ENCODE measurements around the gene PP2D1.
A peak's percentile ranks its signal among the peaks of the same experiment; 100 is the strongest.
"Not testable (repeated sequence)": the region's sequence is repeated elsewhere in the genome, so short reads cannot be mapped to it uniquely, and the experiment has no call there.

PP2D1 gene

DNA sequence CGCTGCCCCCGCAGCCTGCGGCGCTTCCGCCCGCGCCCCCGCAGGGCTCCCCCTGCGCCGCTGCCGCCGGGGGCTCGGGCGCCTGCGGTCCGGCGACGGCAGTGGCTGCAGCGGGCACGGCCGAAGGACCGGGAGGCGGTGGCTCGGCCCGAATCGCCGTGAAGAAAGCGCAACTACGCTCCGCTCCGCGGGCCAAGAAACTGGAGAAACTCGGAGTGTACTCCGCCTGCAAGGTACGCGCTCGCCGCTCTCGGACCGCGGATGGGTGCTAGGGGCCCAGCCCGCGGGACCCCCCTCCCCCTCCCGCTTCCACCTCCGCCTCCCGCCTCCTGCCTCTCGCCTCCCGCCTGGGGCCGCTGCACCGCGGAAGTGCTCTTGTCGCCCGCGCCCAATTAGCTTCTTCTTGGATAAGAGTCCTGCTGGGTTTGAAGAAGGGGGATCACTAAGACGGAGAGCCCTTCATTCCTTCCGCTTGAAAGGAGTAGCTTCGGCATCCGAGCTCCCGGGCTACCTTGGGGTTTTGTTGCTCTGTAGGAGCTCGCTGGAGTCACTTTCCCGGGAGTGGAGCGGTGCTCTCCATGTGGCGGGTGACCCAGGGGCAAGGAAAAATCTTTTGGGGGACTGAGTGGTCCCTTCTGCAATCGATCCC is 28.6 kb upstream of the PP2D1 start:
- peak; percentile 54 for DNase-seq (ENCODE audit: low spot score)

DNA sequence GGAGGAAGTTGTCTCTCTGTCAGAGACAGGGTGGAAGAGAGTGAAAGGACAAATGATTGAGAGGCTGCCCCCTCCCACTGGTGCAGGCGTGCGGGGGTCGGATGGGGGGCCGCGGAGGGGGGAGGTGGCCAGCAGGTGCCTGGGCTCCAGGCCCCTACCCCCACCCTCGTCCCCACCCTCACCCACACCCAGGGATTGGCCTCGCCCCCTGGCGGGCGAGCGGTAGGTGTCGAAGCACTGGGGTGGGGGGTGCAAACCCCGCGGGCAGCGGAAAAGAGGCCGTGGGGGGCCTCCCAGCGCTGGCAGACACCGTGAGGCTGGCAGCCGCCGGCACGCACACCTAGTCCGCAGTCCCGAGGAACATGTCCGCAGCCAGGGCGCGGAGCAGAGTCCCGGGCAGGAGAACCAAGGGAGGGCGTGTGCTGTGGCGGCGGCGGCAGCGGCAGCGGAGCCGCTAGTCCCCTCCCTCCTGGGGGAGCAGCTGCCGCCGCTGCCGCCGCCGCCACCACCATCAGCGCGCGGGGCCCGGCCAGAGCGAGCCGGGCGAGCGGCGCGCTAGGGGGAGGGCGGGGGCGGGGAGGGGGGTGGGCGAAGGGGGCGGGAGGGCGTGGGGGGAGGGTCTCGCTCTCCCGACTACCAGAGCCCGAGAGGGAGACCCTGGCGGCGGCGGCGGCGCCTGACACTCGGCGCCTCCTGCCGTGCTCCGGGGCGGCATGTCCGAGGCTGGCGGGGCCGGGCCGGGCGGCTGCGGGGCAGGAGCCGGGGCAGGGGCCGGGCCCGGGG is 27.9 kb upstream of the PP2D1 start, which contains the start of gene KAT2B:
TSS of gene KAT2B (plus strand) at position 682 of the 783 bp plus-strand sequence. CDS start at position 714, 32 bp downstream.
- DNase-seq (ENCODE audit: low spot score): peak; percentile 75

DNA sequence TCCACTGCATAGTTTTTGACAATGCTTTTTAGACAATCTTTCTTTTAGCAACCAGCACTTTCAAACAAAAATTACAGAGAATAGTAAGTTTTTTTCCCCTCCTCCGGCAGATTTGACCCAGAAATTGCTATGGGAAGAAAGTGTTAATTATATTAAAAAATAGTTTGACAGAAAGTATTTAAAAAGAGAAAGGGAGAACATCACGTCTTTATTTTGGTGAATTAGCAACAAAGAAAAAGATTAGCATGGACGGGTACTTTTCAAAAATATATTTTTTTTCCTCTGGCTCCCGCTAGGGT is 27.4 kb upstream of the PP2D1 start:
- no peak for DNase-seq (ENCODE audit: low spot score)

DNA sequence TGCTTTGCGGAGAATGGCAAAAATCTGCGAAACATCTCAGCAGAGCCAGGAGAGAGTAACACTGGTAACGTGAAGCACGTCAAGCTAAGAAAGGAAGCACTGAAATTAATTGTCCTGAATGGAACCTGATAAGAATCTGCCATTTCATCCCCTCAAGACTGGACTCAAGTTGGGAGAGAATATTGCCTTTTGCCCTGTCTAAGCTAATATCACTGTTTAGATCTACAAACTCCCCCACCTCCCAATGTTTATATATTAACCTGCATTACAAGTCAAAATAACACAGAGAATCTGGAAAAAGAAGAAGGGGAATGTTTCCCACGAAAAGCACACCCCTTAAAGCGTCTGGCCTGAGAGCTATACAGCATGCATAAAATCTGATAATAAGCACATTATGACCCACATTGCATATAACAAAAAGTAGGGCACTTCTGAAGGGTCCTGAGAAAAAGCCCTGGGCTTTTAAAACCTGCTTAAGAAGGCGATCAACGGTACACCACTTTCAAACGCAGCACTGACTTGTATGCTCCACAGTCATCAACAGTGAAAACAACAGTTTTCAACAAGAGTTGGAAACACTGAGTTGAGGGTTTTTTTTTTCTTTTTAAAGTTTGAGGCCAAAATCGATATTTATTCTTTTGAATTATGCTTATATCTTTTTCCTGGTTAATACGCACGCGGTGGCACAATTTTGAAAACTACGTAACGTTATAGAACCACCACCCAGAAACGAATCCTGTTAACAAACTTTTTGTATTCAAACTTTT is 26.8 kb upstream of the PP2D1 start:
- no peak for DNase-seq (ENCODE audit: low spot score)

DNA sequence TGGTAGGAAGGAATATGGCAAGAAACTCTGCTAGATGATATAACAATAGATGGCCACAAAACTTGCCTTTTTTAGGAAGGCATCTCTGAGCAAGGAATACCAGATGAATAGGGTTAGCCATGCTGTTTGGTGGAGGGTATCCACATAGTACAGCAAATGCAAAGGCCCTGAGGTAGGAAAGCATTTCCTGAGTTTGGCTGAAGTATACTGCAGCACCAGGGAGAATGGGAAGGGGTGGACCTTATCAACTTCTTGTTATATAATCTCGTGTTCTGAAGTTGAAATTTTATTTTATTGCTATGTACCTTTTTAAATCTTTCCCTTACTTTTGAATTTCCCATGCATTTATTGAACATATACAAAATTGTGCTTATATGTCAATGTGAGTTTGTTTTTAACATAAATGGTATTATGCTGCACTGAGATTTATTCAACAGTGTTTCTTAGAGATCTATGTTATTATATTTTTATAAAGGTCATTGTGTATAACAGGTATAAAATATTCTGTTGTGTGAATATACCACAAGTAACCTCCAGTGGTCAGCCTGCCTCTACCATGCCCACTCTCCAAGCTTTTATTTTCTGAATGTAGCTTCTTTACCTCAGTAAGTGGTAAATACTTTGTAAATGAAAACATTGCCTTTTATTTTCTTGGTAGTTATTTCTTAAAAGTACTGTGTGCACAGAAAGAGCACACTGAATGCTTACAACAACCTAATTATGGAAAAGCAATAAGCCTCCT is 25.4 kb upstream of the PP2D1 start:
- DNase-seq (ENCODE audit: low spot score): no peak

DNA sequence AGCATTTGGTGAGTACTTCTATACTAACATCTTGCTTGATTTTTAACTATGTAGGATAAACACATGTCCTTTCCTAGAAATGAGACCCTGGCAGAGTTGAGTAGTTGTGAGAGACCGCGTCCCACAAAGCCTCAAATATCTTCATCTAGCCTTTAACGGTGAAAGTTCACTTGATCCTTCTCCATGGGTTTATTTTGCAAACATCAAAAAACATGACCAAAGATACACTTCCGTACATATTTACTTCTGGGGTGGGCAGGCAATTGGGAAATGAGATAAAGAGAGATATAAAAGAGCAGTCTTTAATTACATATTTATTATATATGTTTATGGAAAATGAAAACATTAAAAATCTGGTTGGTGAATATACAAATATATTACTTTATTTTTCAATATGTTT is 23.0 kb upstream of the PP2D1 start:
- no peak for DNase-seq (ENCODE audit: low spot score)

DNA sequence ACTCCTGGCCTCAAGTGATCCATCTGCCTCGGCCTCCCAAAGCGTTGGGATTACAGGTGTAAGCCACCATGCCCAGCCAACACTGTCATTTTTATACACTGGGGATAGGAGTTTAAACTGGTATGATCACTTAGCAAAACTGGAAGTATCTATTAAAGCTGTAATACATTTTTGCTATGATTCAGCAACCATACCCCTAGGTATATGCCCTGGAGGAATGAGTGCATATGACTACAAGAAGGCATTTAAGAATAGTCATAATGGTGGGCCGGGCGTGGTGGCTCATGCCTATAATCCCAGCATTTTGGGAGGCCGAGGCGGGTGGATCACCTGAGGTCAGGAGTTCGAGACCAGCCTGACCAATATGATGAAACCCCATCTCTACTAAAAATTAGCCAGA is 19.9 kb upstream of the PP2D1 start:
- not testable (repeated sequence) for DNase-seq (ENCODE audit: low spot score)

DNA sequence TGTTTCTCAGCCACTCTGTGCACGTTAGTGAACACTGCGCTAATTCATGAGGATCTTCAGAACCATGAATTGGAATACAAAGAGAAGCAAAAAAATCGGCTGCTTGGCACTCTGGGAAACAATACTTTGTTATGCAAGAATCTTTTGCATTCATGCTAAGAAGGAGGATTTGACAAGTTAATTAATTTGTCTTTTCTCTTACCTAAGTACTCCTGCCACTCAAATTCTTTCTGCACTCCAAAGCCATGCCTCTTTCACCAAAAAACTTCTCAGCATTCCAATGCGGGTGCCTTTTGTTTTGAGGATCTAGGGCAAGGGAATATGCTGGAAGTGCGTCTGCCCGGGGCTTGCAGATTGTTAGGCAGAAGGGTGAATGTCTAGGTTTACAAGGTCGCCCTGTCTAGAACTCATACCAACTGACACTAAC is 16.9 kb upstream of the PP2D1 start:
- DNase-seq (ENCODE audit: low spot score): no peak

DNA sequence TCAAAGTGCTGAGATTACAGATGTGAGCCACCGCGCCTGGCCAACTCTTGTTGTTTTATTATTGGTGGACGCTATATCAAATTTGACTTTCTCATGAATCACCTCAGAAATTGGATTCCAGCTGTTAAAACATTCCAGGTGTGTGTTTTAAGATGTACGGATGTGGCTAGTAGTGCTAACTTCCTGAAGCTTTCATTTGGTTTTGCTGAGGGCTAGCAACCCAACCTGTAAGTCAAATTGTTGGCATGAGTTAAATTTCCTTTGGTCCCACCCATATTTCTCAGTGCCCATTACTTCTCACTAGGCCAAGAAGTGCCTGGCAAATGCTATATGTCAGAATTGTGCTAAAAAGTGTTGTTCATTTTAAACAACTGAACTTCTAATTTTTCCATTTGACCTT is 15.1 kb upstream of the PP2D1 start:
- no peak for DNase-seq (ENCODE audit: low spot score)

DNA sequence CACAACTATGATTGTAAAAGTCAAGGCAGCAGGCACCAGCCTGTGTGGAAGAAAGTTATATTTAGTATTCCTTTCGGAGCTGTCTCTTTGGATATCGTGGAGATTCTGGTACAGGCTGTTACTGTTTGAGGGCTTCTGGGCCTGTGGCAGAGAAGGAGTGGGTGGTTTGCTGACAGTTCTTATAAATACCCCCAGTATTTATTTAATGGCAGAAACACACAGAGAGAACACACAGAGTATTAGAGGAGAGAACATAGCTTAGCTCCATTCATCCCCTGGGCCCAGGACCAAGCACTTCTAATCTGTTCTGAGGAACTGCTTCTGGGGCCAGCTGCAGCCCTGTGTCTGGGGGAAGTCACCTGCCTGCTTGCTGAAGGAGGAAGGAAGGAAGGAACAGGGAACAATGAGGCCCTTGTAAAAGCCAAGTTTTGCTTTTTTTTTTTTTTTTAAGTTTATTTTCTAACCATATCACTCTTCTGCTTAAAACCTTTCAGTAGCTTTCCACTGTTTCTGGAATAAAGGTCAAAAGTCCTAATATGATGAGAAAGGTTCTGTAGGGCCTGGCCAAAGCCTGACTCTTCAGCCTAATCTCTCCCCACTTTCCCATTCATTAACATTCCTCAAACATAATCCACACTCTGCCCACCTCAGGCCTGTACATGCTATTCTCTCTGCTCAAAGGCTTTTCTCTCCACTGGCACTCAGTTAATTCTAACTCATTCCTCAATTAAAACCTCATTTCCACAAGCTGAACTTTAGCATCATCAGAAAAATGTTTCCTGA is 11.8 kb upstream of the PP2D1 start:
- DNase-seq (ENCODE audit: low spot score): no peak

DNA sequence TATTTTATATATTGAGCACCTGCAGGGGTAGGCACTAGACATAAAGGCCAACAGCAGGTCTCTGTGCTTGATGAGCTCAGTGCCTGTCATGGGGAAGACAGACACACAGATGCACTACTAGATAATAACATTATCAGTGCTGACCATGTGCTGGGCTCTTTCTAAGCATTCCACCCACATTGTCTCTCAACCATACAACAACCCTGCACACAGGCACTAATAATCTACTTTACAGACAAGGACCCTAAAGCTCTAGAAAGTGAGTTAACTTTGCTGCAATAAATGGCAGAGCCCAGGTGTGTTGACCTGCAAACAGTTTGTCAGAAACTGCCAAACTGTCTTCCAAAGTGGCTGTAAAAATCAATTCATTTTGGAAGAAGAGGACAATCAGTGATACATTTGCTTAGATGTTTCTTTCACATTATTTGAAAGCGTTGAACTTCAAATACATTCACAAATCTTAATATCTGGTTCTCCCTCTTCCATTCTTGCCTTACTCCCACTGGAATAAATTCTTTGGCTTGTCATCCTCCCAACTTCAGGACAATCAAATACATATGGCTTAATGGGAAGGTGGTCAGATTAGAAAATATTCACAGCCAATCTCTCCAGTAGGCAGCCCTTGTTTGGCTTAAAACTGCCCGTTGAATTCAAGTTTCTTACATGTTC is 11.0 kb upstream of the PP2D1 start:
- DNase-seq (ENCODE audit: low spot score): no peak

DNA sequence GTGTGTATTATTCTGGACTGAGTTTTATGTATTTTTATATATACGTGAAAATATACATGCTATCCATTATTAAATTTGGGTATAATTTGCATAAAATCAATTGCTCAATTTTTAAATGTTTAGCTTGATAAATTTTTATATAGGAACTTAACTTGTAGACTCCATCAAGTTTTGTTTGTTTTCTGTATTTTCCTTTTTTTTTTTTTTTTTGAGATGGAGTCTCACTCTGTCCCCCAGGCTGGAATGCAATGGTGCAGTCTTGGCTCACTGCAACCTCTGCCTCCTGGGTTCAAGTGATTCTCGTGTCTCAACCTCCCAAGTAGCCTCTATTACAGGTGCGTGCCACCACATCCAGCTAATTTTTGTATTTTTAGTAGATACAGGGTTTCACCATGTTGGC is 4.0 kb upstream of the PP2D1 start:
- DNase-seq (ENCODE audit: low spot score): not testable (repeated sequence)

DNA sequence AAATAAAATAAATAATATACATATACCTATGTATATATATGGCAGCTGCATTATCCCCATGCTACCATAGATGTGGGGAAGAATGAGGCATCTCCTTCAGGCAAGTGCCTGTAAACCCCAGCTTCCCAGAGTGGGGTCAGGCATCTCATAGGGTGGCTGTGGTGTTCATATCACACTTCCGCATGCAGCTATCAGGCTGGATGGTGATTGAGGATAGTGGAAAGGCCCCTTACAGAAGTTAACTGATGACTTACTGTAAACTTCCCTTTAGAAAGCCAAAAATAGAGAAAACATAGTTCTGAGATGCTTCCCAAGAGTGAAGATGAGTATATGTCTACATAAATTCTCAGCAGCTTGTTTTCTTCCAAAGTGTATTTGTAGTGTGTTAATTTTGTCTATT is 3.5 kb upstream of the PP2D1 start:
- DNase-seq (ENCODE audit: low spot score): no peak

DNA sequence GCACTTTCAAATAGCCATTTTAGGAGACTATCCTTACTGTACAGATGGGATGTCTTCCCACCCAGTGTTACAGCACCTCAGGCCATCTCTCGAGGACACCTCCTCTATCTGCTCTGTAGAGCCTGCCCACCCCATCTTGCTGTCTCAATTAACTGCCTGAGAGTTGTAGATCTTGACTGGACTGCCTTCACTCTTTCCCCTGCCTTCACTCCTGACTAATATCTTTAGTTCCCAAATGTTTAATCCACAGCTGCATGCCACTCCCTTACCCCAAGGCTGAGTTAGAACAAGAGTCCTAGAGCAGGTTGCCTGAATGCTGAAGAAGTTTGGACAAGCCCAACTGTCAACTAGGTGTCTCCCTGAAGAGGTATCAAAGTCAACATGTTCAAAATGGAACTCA is 1.3 kb upstream of the PP2D1 start:
- DNase-seq (ENCODE audit: low spot score): no peak

DNA sequence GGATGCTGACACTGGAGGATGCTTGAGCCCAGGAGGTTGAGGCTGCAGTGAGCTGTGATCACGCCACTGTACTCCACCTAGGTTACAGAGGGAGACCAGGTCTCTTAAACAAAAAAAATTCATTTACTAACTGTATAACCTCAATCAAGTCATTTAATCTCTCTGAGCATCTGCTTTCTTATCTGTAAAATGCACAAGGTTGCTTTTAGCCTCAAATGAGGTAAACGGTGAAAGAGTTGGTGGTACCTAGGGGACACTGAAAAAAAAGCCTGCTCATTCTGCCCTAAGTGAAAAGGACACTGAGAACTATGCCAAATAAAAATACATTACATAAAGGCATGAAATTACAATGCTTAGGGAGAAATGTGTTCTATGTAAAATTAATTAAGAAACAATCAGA is 3.4 kb downstream of the PP2D1 start:
- DNase-seq (ENCODE audit: low spot score): no peak

DNA sequence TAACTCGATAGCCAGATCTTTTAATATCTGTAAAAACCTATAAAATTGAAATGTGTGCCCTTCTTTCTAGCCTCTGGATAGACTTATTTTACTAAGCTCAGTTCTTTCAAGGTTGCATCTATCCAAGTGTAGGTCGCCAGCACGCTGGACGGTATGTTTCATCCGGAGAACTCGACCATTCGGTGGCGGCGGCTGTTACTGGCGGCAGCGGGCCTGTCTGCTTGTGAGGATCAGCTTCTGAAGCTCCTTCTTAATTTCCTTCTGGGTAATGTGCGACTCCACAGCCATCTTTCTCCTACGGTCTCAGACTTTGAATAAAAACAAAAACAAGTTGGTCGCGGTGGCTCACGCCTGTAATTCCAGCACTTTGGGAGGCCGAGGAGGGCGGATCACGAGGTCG is 4.1 kb downstream of the PP2D1 start:
- DNase-seq (ENCODE audit: low spot score): no peak

DNA sequence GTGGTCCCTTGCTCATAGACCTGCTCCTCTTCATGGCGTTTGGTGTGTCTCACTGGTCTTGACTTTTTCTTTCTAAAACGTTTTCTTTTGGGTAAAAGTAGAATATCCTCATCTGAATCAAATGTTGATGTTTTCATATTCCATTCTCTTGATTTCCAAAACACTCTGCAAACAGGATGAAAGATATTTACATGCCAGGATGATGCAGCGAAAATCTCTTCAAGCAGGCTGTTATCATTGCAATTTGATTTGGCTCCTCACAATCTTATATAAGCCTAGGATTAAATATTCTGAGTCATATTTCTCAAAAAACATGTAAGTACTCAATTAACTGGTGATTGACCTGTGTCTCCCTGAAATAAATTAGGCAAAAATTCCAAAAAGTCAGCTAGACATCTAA is 10.1 kb downstream of the PP2D1 start:
- no peak for DNase-seq (ENCODE audit: low spot score)

DNA sequence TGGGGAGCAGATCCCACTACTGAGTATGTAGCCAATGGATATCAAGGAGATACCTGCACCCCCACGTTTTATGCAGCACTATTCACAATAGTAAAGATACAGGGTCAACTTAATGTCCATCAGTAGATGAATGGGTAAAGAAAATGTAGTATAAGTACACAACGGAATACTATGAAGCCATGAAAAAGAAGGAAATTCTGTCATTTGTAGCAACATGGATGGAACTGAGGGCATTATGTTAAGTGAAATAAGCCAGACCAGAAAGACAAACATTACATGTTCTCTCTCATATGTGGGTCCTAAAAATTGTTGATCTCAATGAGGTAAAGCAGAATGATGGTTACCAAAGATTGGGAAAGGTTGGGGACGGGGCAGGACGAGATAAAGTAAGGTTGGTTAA is 14.6 kb downstream of the PP2D1 start:
- no peak for DNase-seq (ENCODE audit: low spot score)

DNA sequence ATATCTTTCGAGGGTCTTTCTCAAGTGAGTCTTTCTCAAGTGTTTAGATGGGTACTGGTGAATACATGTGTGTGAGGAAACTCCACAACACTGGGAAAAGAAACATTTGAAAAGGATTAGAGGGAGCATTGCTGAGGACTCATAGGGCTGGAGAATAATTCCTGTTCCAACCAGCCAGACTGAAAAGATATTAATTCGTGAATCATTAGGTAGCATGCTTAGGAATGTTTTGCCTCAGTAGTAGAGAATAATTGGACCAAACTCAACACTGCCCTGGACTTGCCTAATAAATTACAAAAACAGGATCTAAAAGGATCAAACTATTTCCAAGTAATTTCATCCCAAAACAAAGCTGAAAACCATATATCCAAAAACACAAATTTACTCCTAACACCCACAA is 17.3 kb downstream of the PP2D1 start:
- peak; percentile 4 for DNase-seq (ENCODE audit: low spot score)

DNA sequence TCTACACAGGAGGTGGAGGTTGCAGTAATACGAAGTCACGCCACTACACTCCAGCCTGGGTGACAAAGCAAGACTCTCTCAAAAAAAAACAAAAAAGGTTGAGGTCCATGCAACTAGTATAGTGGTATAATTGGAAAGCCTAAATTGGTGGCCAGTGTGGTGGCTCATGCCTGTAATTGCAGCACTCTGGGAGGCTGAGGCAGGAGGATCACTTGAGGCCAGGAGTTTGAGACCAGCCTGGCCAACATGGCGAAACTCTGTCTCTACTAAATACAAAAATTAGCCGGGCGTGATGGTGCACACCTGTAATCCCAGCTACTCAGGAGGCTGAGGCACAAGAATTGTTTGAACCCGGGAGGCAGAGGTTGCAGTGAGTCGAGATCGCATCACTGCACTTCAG is 23.2 kb downstream of the PP2D1 start:
- DNase-seq (ENCODE audit: low spot score): not testable (repeated sequence)

DNA sequence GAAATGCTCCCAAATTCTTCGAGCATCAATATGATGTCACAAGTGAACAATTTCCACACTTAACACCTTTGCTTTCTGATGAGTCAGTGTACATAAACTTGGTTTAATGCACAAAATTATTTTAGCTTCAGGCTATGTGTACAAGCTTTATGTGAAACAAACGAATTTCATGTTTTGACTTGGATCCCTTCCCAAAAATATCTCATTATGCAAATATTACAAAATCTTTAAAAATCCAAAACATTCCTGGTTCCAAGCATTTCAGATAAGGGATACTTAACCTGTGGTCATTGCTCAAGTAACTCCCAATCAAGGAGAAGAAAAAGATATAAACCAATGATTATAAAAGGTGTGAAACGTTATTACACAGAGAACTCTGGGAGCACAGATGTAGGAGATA is 40.0 kb downstream of the PP2D1 start:
- peak; percentile 4 for DNase-seq (ENCODE audit: low spot score)

All from AG08395 (cell line).